DOHH2 (cell line): Measurements from ENCODE around the gene GDF7.

ENCODE experiments used
- H3F3A ChIP-seq: fragments of 200-600 bp; sonication (generic), shearing (Covaris generic); 2 replicates; pipeline ENCODE4 v1.6.0; 2016; ENCODE audit warnings: antibody characterized with exemption, mild to moderate bottlenecking; ENCODE audit not compliant: control insufficient read depth, insufficient read depth
- H3K27ac ChIP-seq: fragments of 200-600 bp; sonication (generic); 2 replicates; pipeline ENCODE4 v1.5.1; 2014; ENCODE audit warnings: low read depth, mild to moderate bottlenecking, low read length, moderate library complexity
- H3K27me3 ChIP-seq: fragments of 200-600 bp; sonication (generic); 2 replicates; pipeline ENCODE4 v1.6.1; 2014; ENCODE audit warnings: mild to moderate bottlenecking, low read length, mixed read lengths; ENCODE audit not compliant: control insufficient read depth
- H3K36me3 ChIP-seq: fragments of 200-600 bp; sonication (generic); 2 replicates; pipeline ENCODE4 v1.6.1; 2014; ENCODE audit warnings: mild to moderate bottlenecking, low read length, moderate library complexity, mixed read lengths; ENCODE audit not compliant: control insufficient read depth
- H3K4me1 ChIP-seq: fragments of 200-600 bp; sonication (generic); 2 replicates; pipeline ENCODE4 v1.6.1; 2014; ENCODE audit warnings: mild to moderate bottlenecking, low read length, mixed read lengths; ENCODE audit not compliant: control insufficient read depth
- H3K4me2 ChIP-seq: fragments of 200-600 bp; sonication (generic); 2 replicates; pipeline ENCODE4 v1.6.0; 2014; ENCODE audit warnings: mild to moderate bottlenecking, low read length, moderate library complexity
- H3K4me3 ChIP-seq: fragments of 200-600 bp; sonication (generic); 2 replicates; pipeline ENCODE4 v1.5.1; 2014; ENCODE audit warnings: mild to moderate bottlenecking, low read length, mixed read lengths
- H3K79me2 ChIP-seq: fragments of 200-600 bp; sonication (generic); 2 replicates; pipeline ENCODE4 v1.6.1; 2014; ENCODE audit warnings: mild to moderate bottlenecking, low read length, mixed read lengths; ENCODE audit not compliant: control insufficient read depth
- H3K9me2 ChIP-seq: fragments of 200-600 bp; sonication (generic); replicated peaks from 2 replicates; pipeline ENCODE4 v1.6.1; 2014; ENCODE audit warnings: mild to moderate bottlenecking, low read length, mixed read lengths; ENCODE audit not compliant: control insufficient read depth
- H3K9me3 ChIP-seq: fragments of 200-600 bp; sonication (generic); 2 replicates; pipeline ENCODE4 v1.6.1; 2014; ENCODE audit warnings: antibody characterized with exemption, low read length, mixed read lengths; ENCODE audit not compliant: control insufficient read depth, insufficient read depth
- H4K20me1 ChIP-seq: fragments of 200-600 bp; sonication (generic); 2 replicates; pipeline ENCODE4 v1.6.0; 2014; ENCODE audit warnings: low read depth, mild to moderate bottlenecking, antibody characterized with exemption, low read length, moderate library complexity; ENCODE audit not compliant: control insufficient read depth, insufficient read depth
- EZH2phosphoT487 ChIP-seq: fragments of 200-600 bp; sonication (generic); IDR thresholded peaks from 2 replicates; pipeline ENCODE4 v1.6.1; 2017; ENCODE audit warnings: borderline replicate concordance, mild to moderate bottlenecking, antibody characterized with exemption, low read length, moderate library complexity, mixed read lengths
- TF ChIP-seq, protein P1 (sequence below): fragments of 200-600 bp; sonication (generic); IDR thresholded peaks from one replicate; pipeline ENCODE4 v1.5.1; 2014; ENCODE audit warnings: antibody characterized with exemption, mild to moderate bottlenecking, low read depth, low read length; ENCODE audit not compliant: poor library complexity, severe bottlenecking

The GDF7 gene

DNA sequence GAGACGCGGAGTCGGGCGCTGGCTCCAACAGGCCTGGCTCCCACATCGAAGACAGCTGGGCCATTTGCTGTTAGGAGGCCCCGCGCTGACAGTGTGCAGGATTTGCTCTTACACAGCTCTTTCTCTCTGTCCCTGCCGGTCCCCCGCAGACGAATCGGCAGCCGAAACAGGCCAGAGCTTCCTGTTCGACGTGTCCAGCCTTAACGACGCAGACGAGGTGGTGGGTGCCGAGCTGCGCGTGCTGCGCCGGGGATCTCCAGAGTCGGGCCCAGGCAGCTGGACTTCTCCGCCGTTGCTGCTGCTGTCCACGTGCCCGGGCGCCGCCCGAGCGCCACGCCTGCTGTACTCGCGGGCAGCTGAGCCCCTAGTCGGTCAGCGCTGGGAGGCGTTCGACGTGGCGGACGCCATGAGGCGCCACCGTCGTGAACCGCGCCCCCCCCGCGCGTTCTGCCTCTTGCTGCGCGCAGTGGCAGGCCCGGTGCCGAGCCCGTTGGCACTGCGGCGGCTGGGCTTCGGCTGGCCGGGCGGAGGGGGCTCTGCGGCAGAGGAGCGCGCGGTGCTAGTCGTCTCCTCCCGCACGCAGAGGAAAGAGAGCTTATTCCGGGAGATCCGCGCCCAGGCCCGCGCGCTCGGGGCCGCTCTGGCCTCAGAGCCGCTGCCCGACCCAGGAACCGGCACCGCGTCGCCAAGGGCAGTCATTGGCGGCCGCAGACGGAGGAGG, 3.5 kb downstream of the GDF7 start:
- no peaks in the 10 kb centered on the region for H3K36me3 ChIP-seq
- no peak overlapping the region for H3K27ac ChIP-seq
- TF ChIP-seq, protein P1, sequence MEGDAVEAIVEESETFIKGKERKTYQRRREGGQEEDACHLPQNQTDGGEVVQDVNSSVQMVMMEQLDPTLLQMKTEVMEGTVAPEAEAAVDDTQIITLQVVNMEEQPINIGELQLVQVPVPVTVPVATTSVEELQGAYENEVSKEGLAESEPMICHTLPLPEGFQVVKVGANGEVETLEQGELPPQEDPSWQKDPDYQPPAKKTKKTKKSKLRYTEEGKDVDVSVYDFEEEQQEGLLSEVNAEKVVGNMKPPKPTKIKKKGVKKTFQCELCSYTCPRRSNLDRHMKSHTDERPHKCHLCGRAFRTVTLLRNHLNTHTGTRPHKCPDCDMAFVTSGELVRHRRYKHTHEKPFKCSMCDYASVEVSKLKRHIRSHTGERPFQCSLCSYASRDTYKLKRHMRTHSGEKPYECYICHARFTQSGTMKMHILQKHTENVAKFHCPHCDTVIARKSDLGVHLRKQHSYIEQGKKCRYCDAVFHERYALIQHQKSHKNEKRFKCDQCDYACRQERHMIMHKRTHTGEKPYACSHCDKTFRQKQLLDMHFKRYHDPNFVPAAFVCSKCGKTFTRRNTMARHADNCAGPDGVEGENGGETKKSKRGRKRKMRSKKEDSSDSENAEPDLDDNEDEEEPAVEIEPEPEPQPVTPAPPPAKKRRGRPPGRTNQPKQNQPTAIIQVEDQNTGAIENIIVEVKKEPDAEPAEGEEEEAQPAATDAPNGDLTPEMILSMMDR: no peak
- no peak for TF ChIP-seq EZH2phosphoT487
- no peak overlapping the region for H3K4me3 ChIP-seq
- no peaks in the 10 kb centered on the region for H3K79me2 ChIP-seq
- no peaks in the 10 kb centered on the region for H4K20me1 ChIP-seq
- H3K27me3 ChIP-seq: peaks cover 45% of the 10 kb centered on the region
- no peaks in the 10 kb centered on the region for H3K9me3 ChIP-seq
- no peaks in the 10 kb centered on the region for H3K9me2 ChIP-seq
- no peaks in the 10 kb centered on the region for H3F3A ChIP-seq
- H3K4me1 ChIP-seq: peaks cover 49% of the 10 kb centered on the region
- no peak overlapping the region for H3K4me2 ChIP-seq

DNA sequence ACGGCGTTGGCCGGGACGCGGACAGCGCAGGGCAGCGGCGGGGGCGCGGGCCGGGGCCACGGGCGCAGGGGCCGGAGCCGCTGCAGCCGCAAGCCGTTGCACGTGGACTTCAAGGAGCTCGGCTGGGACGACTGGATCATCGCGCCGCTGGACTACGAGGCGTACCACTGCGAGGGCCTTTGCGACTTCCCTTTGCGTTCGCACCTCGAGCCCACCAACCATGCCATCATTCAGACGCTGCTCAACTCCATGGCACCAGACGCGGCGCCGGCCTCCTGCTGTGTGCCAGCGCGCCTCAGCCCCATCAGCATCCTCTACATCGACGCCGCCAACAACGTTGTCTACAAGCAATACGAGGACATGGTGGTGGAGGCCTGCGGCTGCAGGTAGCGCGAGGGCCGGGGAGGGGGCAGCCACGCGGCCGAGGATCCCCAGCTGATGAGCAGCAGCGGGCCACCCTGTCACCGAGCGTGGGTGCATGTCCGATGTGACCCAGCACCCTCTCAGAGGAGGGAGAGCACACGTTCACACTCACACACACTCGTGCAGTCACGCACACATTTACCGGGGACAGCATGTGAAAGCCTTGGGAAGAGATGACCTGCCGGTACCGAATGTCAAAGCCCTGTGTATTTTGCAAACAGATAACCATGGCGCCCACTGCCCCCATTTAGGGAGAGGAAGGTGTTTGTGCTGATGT, 4.2 kb downstream of the GDF7 start:
- Histone ChIP-seq H4K20me1 (no peaks in the 10 kb centered on the region), H3K9me3 (no peaks in the 10 kb centered on the region), H3K27ac (no peak overlapping the region), H3K4me2 (no peak overlapping the region), H3K4me3 (no peak overlapping the region), H3K9me2 (no peaks in the 10 kb centered on the region), H3K4me1 (peaks cover 49% of the 10 kb centered on the region), H3K79me2 (no peaks in the 10 kb centered on the region), H3K27me3 (peaks cover 38% of the 10 kb centered on the region), H3F3A (peaks cover 2% of the 10 kb centered on the region), H3K36me3 (no peaks in the 10 kb centered on the region)
- TF ChIP-seq EZH2phosphoT487: no peak
- TF ChIP-seq, protein P1: no peak

DNA sequence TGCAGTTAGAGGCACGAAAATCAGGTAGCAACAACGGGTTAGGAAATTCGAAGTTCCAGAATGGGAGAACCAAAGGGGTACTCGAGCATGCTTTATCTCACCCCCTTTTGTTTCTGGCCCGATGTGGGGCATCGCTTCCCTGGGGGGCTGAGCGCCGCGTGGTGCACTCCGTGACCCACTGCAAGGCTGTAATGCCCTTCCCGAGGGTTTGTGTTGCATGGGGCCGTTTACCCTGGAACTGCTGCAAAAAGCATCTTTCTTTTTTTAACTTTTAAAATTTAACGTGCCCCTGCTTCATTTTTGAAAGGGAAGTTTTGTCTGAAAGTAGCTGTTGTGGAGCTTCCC, 4.8 kb downstream of the GDF7 start:
- no peaks in the 10 kb centered on the region for H3K79me2 ChIP-seq
- H3F3A ChIP-seq: peaks cover 7% of the 10 kb centered on the region
- H3K4me1 ChIP-seq: peaks cover 49% of the 10 kb centered on the region
- H3K4me3 ChIP-seq: no peak overlapping the region
- H3K36me3 ChIP-seq: no peaks in the 10 kb centered on the region
- no peaks in the 10 kb centered on the region for H4K20me1 ChIP-seq
- TF ChIP-seq, protein P1: no peak
- no peak for TF ChIP-seq EZH2phosphoT487
- no peak overlapping the region for H3K27ac ChIP-seq
- peaks cover 32% of the 10 kb centered on the region for H3K27me3 ChIP-seq
- peak overlapping the region; percentile 61; the same call in 1 of the 2 replicates for H3K4me2 ChIP-seq
- H3K9me3 ChIP-seq: no peaks in the 10 kb centered on the region
- no peaks in the 10 kb centered on the region for H3K9me2 ChIP-seq
